A549 (cell line): Measurements from ENCODE around the gene DAGLB. TPM values are rescaled to one million over a fixed set of nuclear protein-coding genes. Genes with fewer than 3 reads are reported as not detected.

ENCODE experiments used
- ATAC-seq, 2 experiments: fragments of 200-7000 bp in 1 of 2; fragments of >200 bp in 1 of 2; cut with Nextera tagmentation in 1 of 2; cut with Tn5 transposase in 1 of 2; 3 replicates each; pipeline versions ENCODE4 v1.8.0 to v1.9.1; 2018 to 2020; ENCODE audit warnings: mild to moderate bottlenecking in 1 of 2, moderate library complexity in 1 of 2
- CTCF ChIA-PET: fragments of 300-600 bp; sonication (Branson Sonifier 250); formaldehyde crosslinking; extraction: SDS; loops from one replicate; lab custom pipeline; 2021; ENCODE audit warnings: antibody characterized with exemption, inconsistent platforms; lab: Yijun Ruan, JAX
- POLR2A ChIA-PET: fragments of 350-600 bp; formaldehyde crosslinking; extraction: SDS; loops from one replicate; lab custom pipeline; 2021; ENCODE audit warnings: antibody characterized with exemption, inconsistent platforms; lab: Yijun Ruan, JAX
- DNase-seq, 2 experiments: peaks; one replicate each; pipeline versions ENCODE4 v3.0.0 to v3.0.0-alpha.2; 2011 to 2016; ENCODE audit warnings: low read depth in 1 of 2, low spot score in 1 of 2
- FAIRE-seq: peaks from 2 replicates; lab custom pipeline; 2011; peaks lifted over from hg19 to GRCh38; lab: Jason Lieb, UNC
- H3K27ac ChIP-seq, 2 experiments: fragments of >200 bp; sonication (Bioruptor Twin); formaldehyde crosslinking; 3 replicates each; pipeline ENCODE4 v1.5.1; 2016 to 2017
- H3K4me1 ChIP-seq: fragments of >200 bp; sonication (Bioruptor Twin); formaldehyde crosslinking; 3 replicates; pipeline ENCODE4 v1.6.1; 2016
- H3K4me2 ChIP-seq: fragments of >200 bp; sonication (Bioruptor Twin); formaldehyde crosslinking; 3 replicates; pipeline ENCODE4 v1.6.1; 2016
- H3K4me3 ChIP-seq: fragments of >200 bp; sonication (Bioruptor Twin); formaldehyde crosslinking; 3 replicates; pipeline ENCODE4 v1.5.1; 2016
- H3K9me3 ChIP-seq: fragments of >200 bp; sonication (Bioruptor Twin); formaldehyde crosslinking; 3 replicates; pipeline ENCODE4 v1.6.1; 2016
- ATOH8 ChIP-seq: fragments of 250-450 bp; sonication (Bioruptor Pico); IDR thresholded peaks from 2 replicates; pipeline ENCODE4 v1.5.0; 2020; ENCODE audit warnings: low read depth, mild to moderate bottlenecking, moderate library complexity
- BHLHE40 ChIP-seq: IDR thresholded peaks from 2 replicates; pipeline ENCODE4 v1.6.1; 2012; ENCODE audit warnings: low read depth, low read length, inconsistent platforms
- CBX8 ChIP-seq: fragments of 200-600 bp; sonication (generic); IDR thresholded peaks from 2 replicates; pipeline ENCODE4 v1.6.1; 2016
- CEBPB ChIP-seq, 2 experiments: fragments of >200 bp in 1 of 2; sonication (Bioruptor Twin) in 1 of 2; formaldehyde crosslinking in 1 of 2; IDR thresholded peaks; 2 replicates each; pipeline ENCODE4 v1.6.1; 2012 to 2016
- CHD2 ChIP-seq: fragments of 150-350 bp; IDR thresholded peaks from 2 replicates; pipeline ENCODE4 v1.6.1; 2014; ENCODE audit warnings: low read length; ENCODE audit not compliant: partially characterized antibody
- CHD4 ChIP-seq: fragments of 200-600 bp; sonication (generic); IDR thresholded peaks from 2 replicates; pipeline ENCODE4 v1.6.1; 2016; ENCODE audit warnings: antibody characterized with exemption, mild to moderate bottlenecking, borderline replicate concordance
- ELK1 ChIP-seq: fragments of 150-350 bp; IDR thresholded peaks from 2 replicates; pipeline ENCODE4 v1.6.1; 2014; ENCODE audit warnings: low read depth, mild to moderate bottlenecking, low read length
- EP300 ChIP-seq, 2 experiments: fragments of >200 bp; sonication (Bioruptor Twin); formaldehyde crosslinking; IDR thresholded peaks; 2 replicates in 1 of 2; 3 replicates in 1 of 2; pipeline ENCODE4 v1.6.1; 2016 to 2017
- FOSL2 ChIP-seq, 2 experiments: fragments of 450-650 bp in 1 of 2; fragments of >200 bp in 1 of 2; sonication (Bioruptor Twin) in 1 of 2; formaldehyde crosslinking; IDR thresholded peaks; 2 replicates each; pipeline versions ENCODE4 v1.5.0 to v1.6.1; 2016 to 2020; ENCODE audit warnings: mild to moderate bottlenecking in 1 of 2, moderate library complexity in 1 of 2
- HES2 ChIP-seq: fragments of >200 bp; sonication (Bioruptor Twin); formaldehyde crosslinking; IDR thresholded peaks from 2 replicates; pipeline ENCODE4 v1.6.1; 2016
- HOXB5 ChIP-seq: fragments of 250-450 bp; sonication (Bioruptor Pico); IDR thresholded peaks from 2 replicates; pipeline ENCODE4 v1.5.0; 2020; ENCODE audit warnings: mild to moderate bottlenecking, moderate library complexity
- MAZ ChIP-seq: fragments of 150-350 bp; IDR thresholded peaks from 2 replicates; pipeline ENCODE4 v1.6.1; 2014; ENCODE audit warnings: antibody characterized with exemption, low read depth, low read length, borderline replicate concordance
- POLR2AphosphoS2 ChIP-seq: conservative IDR thresholded peaks from 2 replicates; pipeline ENCODE4 v1.6.1; 2012; ENCODE audit warnings: low read length, improper control_type of control experiment, inconsistent platforms
- RAD21 ChIP-seq, 2 experiments: fragments of >200 bp in 1 of 2; sonication (Bioruptor Twin) in 1 of 2; formaldehyde crosslinking in 1 of 2; IDR thresholded peaks in 1 of 2; conservative IDR thresholded peaks in 1 of 2; 2 replicates in 1 of 2; 3 replicates in 1 of 2; pipeline ENCODE4 v1.6.1; 2012 to 2018; ENCODE audit warnings: inconsistent platforms in 1 of 2
- RARB ChIP-seq: fragments of 250-450 bp; sonication (Bioruptor Pico); IDR thresholded peaks from 2 replicates; pipeline ENCODE4 v1.8.0; 2021; ENCODE audit warnings: mild to moderate bottlenecking, moderate library complexity
- RCOR1 ChIP-seq: fragments of 150-350 bp; IDR thresholded peaks from 2 replicates; pipeline ENCODE4 v1.6.1; 2014; ENCODE audit warnings: antibody characterized with exemption, low read length, low read depth
- SMC3 ChIP-seq: fragments of >200 bp; sonication (Bioruptor Twin); formaldehyde crosslinking; IDR thresholded peaks from 3 replicates; pipeline ENCODE4 v1.6.1; 2018; ENCODE audit warnings: inconsistent platforms
- SREBF2 ChIP-seq: fragments of 450-650 bp; IDR thresholded peaks from 2 replicates; pipeline ENCODE4 v1.6.1; 2014; ENCODE audit warnings: mild to moderate bottlenecking, moderate library complexity
- ZNF302 ChIP-seq: fragments of 250-450 bp; sonication (Bioruptor Pico); IDR thresholded peaks from 2 replicates; pipeline ENCODE4 v1.9.0; 2021; ENCODE audit warnings: inconsistent platforms, mild to moderate bottlenecking, moderate library complexity
- ZSCAN20 ChIP-seq: fragments of 250-450 bp; sonication (Bioruptor Pico); IDR thresholded peaks from 2 replicates; pipeline ENCODE4 v1.8.0; 2022; ENCODE audit warnings: mild to moderate bottlenecking, moderate library complexity
- WGBS: methylation state at CpG from one replicate; pipeline ENCODE4 v1.1.6; 2017; ENCODE audit errors: missing lambda C conversion rate; 5-methylcytosine and 5-hydroxymethylcytosine counted together
- polyA plus RNA-seq, 4 experiments: library from polyadenylated mRNA; depleted of rRNA in 3 of 4; stranded (reverse); fragments of >200 nt; fragmentation: RNase III in 1 of 4; extraction: RNeasy Plus Mini Kit Qiagen cat#74134 plus additional on column Dnase treatment in 1 of 4; gene quantifications; 2 replicates in 3 of 4; 3 replicates in 1 of 4; pipeline ENCODE4 v1.2.3, GENCODE V29; 2011 to 2017
- TF ChIP-seq, protein P1 (sequence below): fragments of 450-650 bp; IDR thresholded peaks from 2 replicates; pipeline ENCODE4 v1.6.1; 2014; ENCODE audit warnings: antibody characterized with exemption

The DAGLB gene
- polyA plus RNA-seq, 2 of the 4 experiments (the other 2 are of a cell fraction) = 14.5 to 19.7 TPM

DNA sequence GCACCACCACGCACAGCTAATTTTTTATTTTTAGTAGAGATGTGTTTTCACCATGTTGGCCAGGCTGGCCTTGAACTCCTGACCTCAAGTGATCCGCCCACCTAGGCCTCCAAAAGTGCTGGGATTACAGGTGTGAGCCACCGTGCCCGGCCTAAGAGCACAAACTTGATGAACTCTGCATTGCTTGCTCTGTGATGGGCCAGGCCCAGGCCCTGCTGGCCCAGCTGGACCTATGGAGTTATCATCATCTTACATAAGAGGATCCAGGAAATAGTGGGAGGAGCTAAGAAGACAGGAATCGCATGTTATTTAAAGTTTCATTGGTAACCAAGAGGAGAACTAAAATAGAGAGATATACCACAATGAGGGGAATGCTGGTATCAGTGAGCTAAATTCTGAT, 86.9 kb downstream of the DAGLB start:
- 89% methylated on average over 5 of the region's 5 CpGs for WGBS
- POLR2A ChIA-PET = interaction anchor here (0.6 kb wide), 1 partner anchor 284 kb away, joined by 3 read pairs; no protein-coding TSS in a partner anchor

DNA sequence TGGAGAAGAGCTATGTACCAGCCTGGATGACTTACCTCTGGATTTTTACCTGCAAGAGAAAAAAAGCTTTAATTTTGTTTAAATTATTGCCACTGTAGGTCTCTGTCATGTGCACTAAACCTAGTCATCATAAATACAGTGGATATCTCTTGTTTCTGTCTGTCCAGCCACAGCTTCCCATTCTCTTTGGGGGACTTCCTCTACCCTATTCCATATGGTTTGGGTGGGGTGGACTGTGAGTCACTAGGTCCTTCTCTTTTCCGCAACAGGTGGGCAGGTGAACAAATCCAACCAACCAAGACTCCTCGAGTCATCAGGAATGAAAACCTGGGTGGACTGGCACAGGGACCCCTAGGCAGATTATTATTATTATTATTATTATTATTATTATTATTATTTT, 88.0 kb downstream of the DAGLB start:
- no peak for FAIRE-seq
- ATAC-seq = no peak
- no peaks in the 10 kb centered on the region for H3K4me1 ChIP-seq
- H3K4me2 ChIP-seq = no peak overlapping the region
- no peak for DNase-seq
- POLR2A ChIA-PET = interaction anchor here (0.7 kb wide), 1 partner anchor 23 kb away, joined by 12 read pairs; no protein-coding TSS in a partner anchor
- H3K4me3 ChIP-seq = no peak overlapping the region
- H3K27ac ChIP-seq = no peak overlapping the region
- WGBS = 89% methylated on average over 2 of the region's 2 CpGs
- H3K9me3 ChIP-seq = no peaks in the 10 kb centered on the region
- TF ChIP-seq EP300 (IDR thresholded peaks at IDR 0.05) (no peak), RARB (CRISPR knock-in tag) (no peak), ATOH8 (CRISPR knock-in tag) (no peak), RCOR1 (no peak), MAZ (no peak), HOXB5 (CRISPR knock-in tag) (no peak), CBX8 (no peak), CHD4 (no peak), FOSL2 (IDR thresholded peaks at IDR 0.05) (no peak), FOSL2 (CRISPR knock-in tag; IDR thresholded peaks at IDR 0.05) (no peak), ELK1 (no peak), ZNF302 (CRISPR knock-in tag) (no peak), CHD2 (no peak), POLR2AphosphoS2 (no peak), HES2 (no peak), SREBF2 (no peak), ZSCAN20 (CRISPR knock-in tag) (no peak), CEBPB (IDR thresholded peaks at IDR 0.05) (no peak), SMC3 (no peak), RAD21 (conservative IDR thresholded peaks at IDR 0.05 in 1 of 2, IDR thresholded peaks at IDR 0.05 in 1 of 2) (no peak)
- TF ChIP-seq, protein P1, sequence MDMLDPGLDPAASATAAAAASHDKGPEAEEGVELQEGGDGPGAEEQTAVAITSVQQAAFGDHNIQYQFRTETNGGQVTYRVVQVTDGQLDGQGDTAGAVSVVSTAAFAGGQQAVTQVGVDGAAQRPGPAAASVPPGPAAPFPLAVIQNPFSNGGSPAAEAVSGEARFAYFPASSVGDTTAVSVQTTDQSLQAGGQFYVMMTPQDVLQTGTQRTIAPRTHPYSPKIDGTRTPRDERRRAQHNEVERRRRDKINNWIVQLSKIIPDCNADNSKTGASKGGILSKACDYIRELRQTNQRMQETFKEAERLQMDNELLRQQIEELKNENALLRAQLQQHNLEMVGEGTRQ = no peak
- TF ChIP-seq, all 56 proteins: peak for 0
- CTCF ChIA-PET = interaction anchor here (0.9 to 1.2 kb wide), 3 partner anchors 21 to 36 kb away, joined by 3 to 5 read pairs (median 3); no protein-coding TSS in a partner anchor

More for the DNA sequence above, 86.9 kb downstream of the DAGLB start:
- FAIRE-seq (no peak), DNase-seq (no peak), ATAC-seq (peak in 1 of 2 experiments; percentile 43; a peak in 2 of 6 replicates)
- no peak overlapping the region for H3K27ac ChIP-seq
- H3K9me3 ChIP-seq = no peaks in the 10 kb centered on the region
- CTCF ChIA-PET = interaction anchor here (0.6 to 0.9 kb wide), 5 partner anchors 10 to 363 kb away, joined by 3 to 5 read pairs (median 3); partner anchors contain the start of gene INTS15
- H3K4me1 ChIP-seq = no peaks in the 10 kb centered on the region
- no peak overlapping the region for H3K4me3 ChIP-seq
- no peak overlapping the region for H3K4me2 ChIP-seq
- no peak for TF ChIP-seq BHLHE40
- no peak for TF ChIP-seq CBX8

Other genes starting within 250 kb of the DAGLB start
- 15.5 and 18.6 TPM in 2 replicates for gene CYTH3, start 175.3 kb downstream of the DAGLB start, polyA plus RNA-seq (2011; rRNA removed)
- gene CYTH3, start 175.3 kb downstream of the DAGLB start, polyA plus RNA-seq (2017; fragmentation: RNase III; extraction: RNeasy Plus Mini Kit Qiagen cat#74134 plus additional on column Dnase treatment) = 22.0 to 24.2 TPM (median 22.9 TPM) in 3 replicates
- gene FAM220A, start 99.0 kb downstream of the DAGLB start, polyA plus RNA-seq (2011; rRNA removed) = 33.0 and 34.3 TPM in 2 replicates
- 12.9 to 14.0 TPM (median 13.2 TPM) in 3 replicates for gene FAM220A, start 99.0 kb downstream of the DAGLB start, polyA plus RNA-seq (2017; fragmentation: RNase III; extraction: RNeasy Plus Mini Kit Qiagen cat#74134 plus additional on column Dnase treatment)
- gene RAC1, start 73.4 kb downstream of the DAGLB start, polyA plus RNA-seq (2011; rRNA removed) = 446 and 516 TPM in 2 replicates
- 220 to 239 TPM (median 228 TPM) in 3 replicates for gene RAC1, start 73.4 kb downstream of the DAGLB start, polyA plus RNA-seq (2017; fragmentation: RNase III; extraction: RNeasy Plus Mini Kit Qiagen cat#74134 plus additional on column Dnase treatment)
- 172 and 192 TPM in 2 replicates for gene KDELR2, start 36.2 kb upstream of the DAGLB start, polyA plus RNA-seq (2011; rRNA removed)
- gene KDELR2, start 36.2 kb upstream of the DAGLB start, polyA plus RNA-seq (2017; fragmentation: RNase III; extraction: RNeasy Plus Mini Kit Qiagen cat#74134 plus additional on column Dnase treatment) = 135 to 142 TPM (median 136 TPM) in 3 replicates
- gene GRID2IP, start 103.5 kb upstream of the DAGLB start, polyA plus RNA-seq (2011; rRNA removed) = 0.03 TPM in 1 of 2 replicates, not detected in the other
- 0.03 TPM in 1 of 3 replicates, not detected in the others for gene GRID2IP, start 103.5 kb upstream of the DAGLB start, polyA plus RNA-seq (2017; fragmentation: RNase III; extraction: RNeasy Plus Mini Kit Qiagen cat#74134 plus additional on column Dnase treatment)
- gene ZDHHC4, start 129.5 kb upstream of the DAGLB start, polyA plus RNA-seq (2011; rRNA removed) = 118 and 149 TPM in 2 replicates
- gene ZDHHC4, start 129.5 kb upstream of the DAGLB start, polyA plus RNA-seq (2017; fragmentation: RNase III; extraction: RNeasy Plus Mini Kit Qiagen cat#74134 plus additional on column Dnase treatment) = 37.0 to 43.3 TPM (median 42.8 TPM) in 3 replicates
- 23.4 and 26.1 TPM in 2 replicates for gene INTS15, start 142.1 kb upstream of the DAGLB start, polyA plus RNA-seq (2011; rRNA removed)
- 13.6 to 14.7 TPM (median 14.5 TPM) in 3 replicates for gene INTS15, start 142.1 kb upstream of the DAGLB start, polyA plus RNA-seq (2017; fragmentation: RNase III; extraction: RNeasy Plus Mini Kit Qiagen cat#74134 plus additional on column Dnase treatment)
- 2.2 and 2.7 TPM in 2 replicates for gene ZNF853, start 167.7 kb upstream of the DAGLB start, polyA plus RNA-seq (2011; rRNA removed)
- gene ZNF853, start 167.7 kb upstream of the DAGLB start, polyA plus RNA-seq (2017; fragmentation: RNase III; extraction: RNeasy Plus Mini Kit Qiagen cat#74134 plus additional on column Dnase treatment) = 1.6 to 2.1 TPM (median 1.8 TPM) in 3 replicates
- gene ZNF316, start 189.4 kb upstream of the DAGLB start, polyA plus RNA-seq (2011; rRNA removed) = 6.3 and 7.5 TPM in 2 replicates
- gene ZNF316, start 189.4 kb upstream of the DAGLB start, polyA plus RNA-seq (2017; fragmentation: RNase III; extraction: RNeasy Plus Mini Kit Qiagen cat#74134 plus additional on column Dnase treatment) = 16.5 to 21.2 TPM (median 18.9 TPM) in 3 replicates